Suppressor macrophage treated with lipopolysaccharide for 1 hour (primary cell): ENCODE results near the gene FRMPD2.
"Not testable (repeated sequence)": the region's sequence is repeated elsewhere in the genome, so short reads cannot be mapped to it uniquely, and the experiment has no call there.

ENCODE experiments used
- DNase-seq, 3 donors: peaks; one replicate each; pipeline ENCODE4 v3.0.0-alpha.2; 2020 to 2022

Gene FRMPD2

DNA sequence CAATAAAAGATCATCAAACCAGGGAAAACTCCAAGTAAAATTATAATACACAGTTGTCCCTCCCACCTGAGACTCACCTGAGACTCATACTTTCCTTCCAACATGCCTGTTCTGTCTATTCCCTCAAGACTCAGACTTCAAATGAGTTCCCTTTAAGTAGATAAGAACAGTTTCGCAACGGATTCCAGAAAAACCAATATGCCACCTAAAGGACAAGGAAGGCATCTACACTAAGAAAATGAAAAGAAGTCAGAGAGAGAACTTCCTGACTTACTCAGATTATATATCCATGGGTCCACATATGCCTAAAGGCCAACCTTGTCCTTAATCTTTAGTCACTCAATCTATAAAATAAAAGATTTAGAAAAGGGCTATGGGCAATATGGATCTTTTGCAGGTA, 148.9 kb downstream of the FRMPD2 start:
- not testable (repeated sequence) for DNase-seq

DNA sequence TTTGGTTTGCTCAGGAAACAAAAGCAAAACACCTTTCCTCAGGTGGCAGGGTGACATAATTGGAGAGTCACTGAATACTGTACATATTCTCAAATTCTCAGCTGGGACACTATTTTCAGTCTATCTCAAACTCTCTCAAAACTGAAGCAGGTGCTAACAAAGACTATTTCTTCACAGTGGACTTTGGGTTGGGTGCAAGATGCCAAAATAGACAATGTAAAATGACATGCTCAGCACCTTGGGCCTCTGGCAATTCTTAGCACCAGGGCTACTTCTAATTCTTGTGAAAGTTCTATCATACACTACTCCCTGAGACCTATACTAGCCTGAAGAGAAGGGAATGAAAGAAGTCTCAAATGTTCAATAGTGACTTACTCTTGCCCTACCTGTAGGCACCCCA, 151.9 kb downstream of the FRMPD2 start:
- not testable (repeated sequence) for DNase-seq

DNA sequence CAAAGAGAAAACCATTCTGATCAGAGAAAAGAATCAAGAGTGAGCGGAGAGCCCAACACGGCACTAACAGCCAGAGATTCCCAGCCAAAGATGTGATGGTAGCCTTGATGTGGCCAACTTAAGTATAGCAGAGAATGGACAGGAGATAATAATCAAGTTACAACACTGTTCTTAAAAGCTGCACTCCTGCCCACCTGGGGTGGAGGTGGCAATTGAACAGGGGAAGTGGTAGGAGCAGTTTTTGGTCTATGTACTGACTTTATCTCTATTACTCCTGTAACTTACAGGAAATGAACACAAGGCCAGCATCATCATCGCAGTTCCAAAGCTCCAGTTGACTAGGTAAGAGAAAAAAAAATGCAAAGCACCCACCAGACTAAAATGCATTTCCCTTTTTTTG, 164.2 kb downstream of the FRMPD2 start:
- DNase-seq = not testable (repeated sequence)
